GM23248 (cell line): ENCODE measurements around the gene ADAMTSL1. TPM values are rescaled to one million over a fixed set of nuclear protein-coding genes. Genes with fewer than 3 reads are reported as not detected.
A peak's percentile ranks its signal among the peaks of the same experiment; 100 is the strongest.

Experiments used
- DNase-seq: peaks from one replicate; pipeline ENCODE4 v3.0.0-alpha.2; 2015
- H2AFZ ChIP-seq: fragments of 200-600 bp; sonication (generic); 2 replicates; pipeline ENCODE4 v1.6.1; 2016; ENCODE audit warnings: antibody characterized with exemption
- H3F3A ChIP-seq: fragments of 200-600 bp; sonication (generic); 2 replicates; pipeline ENCODE4 v1.6.1; 2016; ENCODE audit warnings: mild to moderate bottlenecking, antibody characterized with exemption, mixed run types; ENCODE audit not compliant: insufficient read depth
- H3K27ac ChIP-seq: fragments of 200-600 bp; sonication (generic); 2 replicates; pipeline ENCODE4 v1.5.1; 2016; ENCODE audit warnings: mild to moderate bottlenecking
- H3K27me3 ChIP-seq: fragments of 200-600 bp; sonication (generic); replicated peaks from 2 replicates; pipeline ENCODE4 v1.6.1; 2016; ENCODE audit warnings: mild to moderate bottlenecking; ENCODE audit not compliant: insufficient read depth
- H3K36me3 ChIP-seq: fragments of 200-600 bp; sonication (generic); 2 replicates; pipeline ENCODE4 v1.6.1; 2016; ENCODE audit warnings: low read depth, mild to moderate bottlenecking
- H3K4me1 ChIP-seq: fragments of 200-600 bp; sonication (generic); 2 replicates; pipeline ENCODE4 v1.6.1; 2016; ENCODE audit warnings: mild to moderate bottlenecking; ENCODE audit not compliant: insufficient read depth
- H3K4me2 ChIP-seq: fragments of 200-600 bp; sonication (generic); one replicate; pipeline ENCODE4 v1.6.1; 2016; ENCODE audit warnings: mild to moderate bottlenecking; ENCODE audit not compliant: unreplicated experiment
- H3K4me3 ChIP-seq: fragments of 200-600 bp; sonication (generic); 2 replicates; pipeline ENCODE4 v1.5.1; 2016; ENCODE audit warnings: mild to moderate bottlenecking
- H3K79me2 ChIP-seq: fragments of 200-600 bp; sonication (generic); 2 replicates; pipeline ENCODE4 v1.6.1; 2016; ENCODE audit warnings: mild to moderate bottlenecking; ENCODE audit not compliant: insufficient read depth
- H3K9ac ChIP-seq: fragments of 200-600 bp; sonication (generic); 2 replicates; pipeline ENCODE4 v1.6.1; 2016; ENCODE audit warnings: mild to moderate bottlenecking
- H3K9me2 ChIP-seq: fragments of 200-600 bp; sonication (generic); 2 replicates; pipeline ENCODE4 v1.6.1; 2016; ENCODE audit warnings: mixed run types, mild to moderate bottlenecking, moderate library complexity; ENCODE audit not compliant: insufficient read depth
- H3K9me3 ChIP-seq: fragments of 200-600 bp; sonication (generic); one replicate; pipeline ENCODE4 v1.6.1; 2017; ENCODE audit warnings: low read depth
- H4K20me1 ChIP-seq: fragments of 200-600 bp; sonication (generic); 2 replicates; pipeline ENCODE4 v1.6.0; 2016; ENCODE audit not compliant: insufficient read depth
- EZH2 ChIP-seq: fragments of 200-600 bp; sonication (generic); IDR thresholded peaks from 2 replicates; pipeline ENCODE4 v1.6.1; 2018; ENCODE audit warnings: antibody characterized with exemption, mild to moderate bottlenecking; ENCODE audit not compliant: insufficient read depth, poor library complexity, severe bottlenecking
- EZH2phosphoT487 ChIP-seq: fragments of 200-600 bp; sonication (generic); IDR thresholded peaks from 2 replicates; pipeline ENCODE4 v1.6.1; 2018; ENCODE audit warnings: antibody characterized with exemption, moderate library complexity, mild to moderate bottlenecking, low read depth; ENCODE audit not compliant: insufficient read depth
- WGBS, 2 experiments: methylation state at CpG; one replicate each; pipeline ENCODE4 v1.1.6; 2015 to 2017; ENCODE audit warnings: low lambda C conversion rate in 2 of 2, low coverage in 1 of 2; ENCODE audit errors: missing lambda C conversion rate in 2 of 2; 5-methylcytosine and 5-hydroxymethylcytosine counted together
- in situ Hi-C: fragments of 300-500 bp; cut with MboI; formaldehyde crosslinking; loops from 2 replicates; pipeline ENCODE4 v1.15.0; 2020
- polyA plus RNA-seq: library from polyadenylated mRNA; unstranded; fragments of >200 nt; fragmentation: Nextera tagmentation; extraction: Ambion mirVana; gene quantifications from 2 replicates; pipeline ENCODE4 v1.2.1, GENCODE V29; 2016
- total RNA-seq: library from RNA; depleted of rRNA; stranded (reverse); fragments of >200 nt; shearing (Covaris generic); gene quantifications from 2 replicates; pipeline ENCODE4 v1.2.3, GENCODE V29; 2014

Gene ADAMTSL1
- total and polyA plus RNA-seq, 2 experiments from 2014 or later: 77.0 to 273 TPM

DNA sequence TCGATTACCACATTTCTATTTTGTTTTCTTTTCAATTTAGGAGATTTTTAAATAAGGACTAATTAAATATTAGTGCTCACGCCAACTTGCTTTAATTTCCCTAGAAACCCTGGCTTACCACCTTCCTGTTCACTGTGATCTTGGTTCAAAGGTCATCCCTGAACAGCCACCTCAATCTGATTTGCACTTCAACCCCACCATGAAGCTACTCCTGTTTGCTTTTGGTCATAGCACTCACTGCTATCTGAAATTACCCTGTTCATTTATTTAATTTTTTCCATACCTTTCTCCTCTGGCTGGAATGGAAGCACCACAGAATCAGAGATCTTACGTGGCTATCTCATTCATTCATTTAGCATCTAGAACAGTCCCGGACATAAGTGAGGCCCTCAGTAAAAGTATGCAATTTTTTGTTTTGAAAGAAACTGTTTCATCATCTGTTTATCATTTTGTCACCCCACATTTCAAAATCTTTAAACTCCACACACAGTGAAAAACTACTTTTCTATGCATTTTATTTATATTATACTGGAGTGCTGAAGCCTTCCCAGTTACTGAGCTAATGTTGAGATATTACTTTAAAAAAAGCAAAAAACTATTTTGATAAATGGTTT, 17.2 kb upstream of the ADAMTSL1 start:
- DNase-seq: no peak
- no peaks in the 10 kb centered on the region for H3K27me3 ChIP-seq
- 52 to 56% methylated on average over 4 of the region's 4 CpGs for WGBS, 2 experiments
- no peaks in the 10 kb centered on the region for H3K79me2 ChIP-seq
- no peaks in the 10 kb centered on the region for H3K36me3 ChIP-seq
- H3F3A ChIP-seq: peaks cover 26% of the 10 kb centered on the region
- no peaks in the 10 kb centered on the region for H3K9me2 ChIP-seq
- H3K4me3 ChIP-seq: no peak overlapping the region
- in situ Hi-C loops: no loop called here
- no peaks in the 10 kb centered on the region for H3K9me3 ChIP-seq
- TF ChIP-seq EZH2 (no peak), EZH2phosphoT487 (no peak)
- no peak overlapping the region for H3K4me2 ChIP-seq
- H4K20me1 ChIP-seq: no peaks in the 10 kb centered on the region
- H3K9ac ChIP-seq: no peak overlapping the region
- H2AFZ ChIP-seq: no peak overlapping the region
- no peak overlapping the region for H3K27ac ChIP-seq
- H3K4me1 ChIP-seq: peaks cover 50% of the 10 kb centered on the region

- no peaks in the 10 kb centered on the region for H3K27me3 ChIP-seq
- H3K4me3 ChIP-seq: no peak overlapping the region
- WGBS, 2 experiments: 52 to 56% methylated on average over 2 of the region's 2 CpGs
- H3K4me2 ChIP-seq: no peak overlapping the region
- in situ Hi-C loops: no loop called here
- H3K9ac ChIP-seq: no peak overlapping the region
- H3K79me2 ChIP-seq: no peaks in the 10 kb centered on the region
- H4K20me1 ChIP-seq: no peaks in the 10 kb centered on the region
- no peaks in the 10 kb centered on the region for H3K9me3 ChIP-seq
- peaks cover 25% of the 10 kb centered on the region for H3F3A ChIP-seq
- H2AFZ ChIP-seq: no peak overlapping the region
- peak; percentile 51 for DNase-seq
- H3K4me1 ChIP-seq: peaks cover 43% of the 10 kb centered on the region
- no peak overlapping the region for H3K27ac ChIP-seq
- no peak for TF ChIP-seq EZH2
- TF ChIP-seq EZH2phosphoT487: no peak
- no peaks in the 10 kb centered on the region for H3K36me3 ChIP-seq
- no peaks in the 10 kb centered on the region for H3K9me2 ChIP-seq
Measured at GRCh38 chr9:18457510-18457909, 16.4 kb upstream of the ADAMTSL1 start.

DNA sequence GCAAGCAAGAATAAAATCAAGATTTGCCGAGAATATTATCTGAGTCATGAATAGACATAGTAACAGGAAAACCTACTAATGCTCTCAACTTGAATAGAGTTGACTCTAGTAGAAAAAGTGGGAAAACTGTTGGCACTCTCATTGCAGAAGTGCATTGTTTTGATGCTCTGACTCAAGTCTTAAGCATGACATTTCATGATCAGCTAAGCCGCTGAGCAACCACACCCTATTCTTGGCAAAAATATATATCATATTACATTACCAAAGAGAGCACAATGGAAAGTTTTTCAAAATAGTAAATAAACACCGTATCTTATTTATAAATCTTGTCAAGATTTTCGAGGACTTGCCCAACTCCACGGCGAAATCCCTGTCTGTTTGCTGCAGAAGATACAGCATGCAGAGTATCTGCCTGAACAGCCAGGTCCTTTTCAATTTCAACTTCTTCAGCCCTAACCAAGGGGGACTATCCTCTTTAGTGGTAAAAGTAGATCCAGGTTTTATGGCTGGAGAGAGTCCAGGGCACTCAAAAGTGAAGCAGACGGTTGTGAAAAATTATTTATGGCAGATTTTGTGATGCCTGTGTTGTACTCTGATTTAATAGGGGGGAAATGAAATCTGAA, 13.9 kb upstream of the ADAMTSL1 start:
- TF ChIP-seq EZH2phosphoT487 (no peak), EZH2 (no peak)
- H4K20me1 ChIP-seq: no peaks in the 10 kb centered on the region
- peak overlapping the region; percentile 85 for H3K4me2 ChIP-seq
- H3K9me3 ChIP-seq: no peaks in the 10 kb centered on the region
- in situ Hi-C loops: no loop called here
- H2AFZ ChIP-seq: peak overlapping the region; percentile 65
- peak; percentile 96 for DNase-seq
- H3F3A ChIP-seq: peaks cover 39% of the 10 kb centered on the region
- no peaks in the 10 kb centered on the region for H3K9me2 ChIP-seq
- 1 to 2% methylated on average over 7 of the region's 7 CpGs for WGBS, 2 experiments
- H3K27me3 ChIP-seq: no peaks in the 10 kb centered on the region
- H3K4me3 ChIP-seq: peak overlapping the region; percentile 60
- H3K79me2 ChIP-seq: no peaks in the 10 kb centered on the region
- peaks cover 48% of the 10 kb centered on the region for H3K4me1 ChIP-seq
- H3K9ac ChIP-seq: peak overlapping the region; percentile 70
- H3K27ac ChIP-seq: peak overlapping the region; percentile 85
- H3K36me3 ChIP-seq: no peaks in the 10 kb centered on the region

DNA sequence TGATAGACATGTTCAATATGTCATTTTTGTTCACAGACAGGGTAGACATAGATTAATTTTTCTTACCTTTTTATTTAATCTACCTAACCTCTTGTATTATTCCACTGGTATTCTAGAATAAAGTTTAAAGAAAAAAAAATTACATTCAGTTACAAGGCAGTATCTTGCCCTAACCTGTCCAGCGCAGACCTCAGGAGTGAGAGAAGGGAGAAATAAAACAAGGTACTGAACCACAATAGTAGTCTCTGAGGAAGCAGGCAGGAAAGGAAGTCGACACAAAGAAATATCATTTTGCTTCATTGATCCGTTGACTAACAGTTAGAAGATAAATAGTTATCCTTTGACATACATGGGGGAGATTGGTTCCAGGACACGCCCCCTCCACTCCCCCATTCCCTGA, 12.5 kb upstream of the ADAMTSL1 start:
- Histone ChIP-seq H4K20me1 (no peaks in the 10 kb centered on the region), H3K4me1 (peaks cover 47% of the 10 kb centered on the region), H3K4me2 (no peak overlapping the region), H3K4me3 (no peak overlapping the region), H3K36me3 (no peaks in the 10 kb centered on the region), H3F3A (peaks cover 40% of the 10 kb centered on the region), H3K27me3 (no peaks in the 10 kb centered on the region), H2AFZ (no peak overlapping the region), H3K27ac (no peak overlapping the region), H3K9me2 (no peaks in the 10 kb centered on the region), H3K79me2 (no peaks in the 10 kb centered on the region), H3K9ac (no peak overlapping the region), H3K9me3 (no peaks in the 10 kb centered on the region)
- WGBS, 2 experiments: 97 to 98% methylated on average over 4 of the region's 4 CpGs
- TF ChIP-seq EZH2phosphoT487 (no peak), EZH2 (no peak)
- DNase-seq: no peak
- in situ Hi-C loops: no loop called here

- DNase-seq: peak; percentile 59
- H2AFZ ChIP-seq: no peak overlapping the region
Measured at GRCh38 chr9:18463991-18464390, 10.0 kb upstream of the ADAMTSL1 start.

More at GRCh38 chr9:18463991-18464390, 10.0 kb upstream of the ADAMTSL1 start:
- peaks cover 31% of the 10 kb centered on the region for H3F3A ChIP-seq
- no peaks in the 10 kb centered on the region for H3K27me3 ChIP-seq
- H3K27ac ChIP-seq: no peak overlapping the region
- H3K9me2 ChIP-seq: no peaks in the 10 kb centered on the region
- H3K36me3 ChIP-seq: no peaks in the 10 kb centered on the region
- H3K9me3 ChIP-seq: no peaks in the 10 kb centered on the region
- no peaks in the 10 kb centered on the region for H4K20me1 ChIP-seq
- no peak for TF ChIP-seq EZH2
- no peak for TF ChIP-seq EZH2phosphoT487
- no peaks in the 10 kb centered on the region for H3K79me2 ChIP-seq
- in situ Hi-C loops: no loop called here
- H3K4me2 ChIP-seq: no peak overlapping the region
- H3K4me1 ChIP-seq: peaks cover 24% of the 10 kb centered on the region
- no peak overlapping the region for H3K4me3 ChIP-seq
- H3K9ac ChIP-seq: no peak overlapping the region
